Measurements from ENCODE around the gene NIBAN1.

DNA sequence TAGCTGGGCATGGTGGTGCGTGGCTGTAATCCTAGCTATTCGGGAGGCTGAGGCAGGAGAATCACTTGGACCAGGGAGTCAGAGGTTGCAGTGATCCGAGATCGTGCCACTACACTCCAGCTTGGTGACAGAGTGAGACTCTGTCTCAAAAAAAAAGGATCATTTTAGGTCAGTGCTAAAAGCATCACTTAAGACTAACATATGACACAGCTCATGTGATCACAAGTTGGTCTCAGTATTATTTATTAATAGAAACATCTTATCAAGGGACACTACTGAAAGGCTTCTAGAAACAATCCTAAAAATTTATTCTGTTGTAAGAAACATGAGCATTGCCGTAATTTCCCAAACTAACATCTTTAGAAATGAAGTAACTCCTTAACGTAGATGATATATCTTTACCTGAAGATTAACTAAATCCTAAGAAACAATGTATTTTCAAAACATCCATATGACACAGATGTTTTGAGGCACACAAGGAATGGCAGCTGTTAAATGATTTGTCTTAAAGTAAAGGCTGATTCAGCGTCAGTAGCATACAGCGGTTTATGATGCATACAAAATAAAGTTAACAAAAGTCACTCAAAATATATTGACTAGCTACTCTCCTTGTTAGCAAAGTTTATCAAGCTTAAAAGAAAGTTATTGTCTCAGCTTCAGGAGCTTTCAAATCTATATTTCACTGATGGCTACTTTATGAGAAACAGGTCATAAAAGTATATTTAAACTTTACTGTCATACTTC, 2.6 kb downstream of the NIBAN1 start:
- TF ChIP-seq, protein P1, sequence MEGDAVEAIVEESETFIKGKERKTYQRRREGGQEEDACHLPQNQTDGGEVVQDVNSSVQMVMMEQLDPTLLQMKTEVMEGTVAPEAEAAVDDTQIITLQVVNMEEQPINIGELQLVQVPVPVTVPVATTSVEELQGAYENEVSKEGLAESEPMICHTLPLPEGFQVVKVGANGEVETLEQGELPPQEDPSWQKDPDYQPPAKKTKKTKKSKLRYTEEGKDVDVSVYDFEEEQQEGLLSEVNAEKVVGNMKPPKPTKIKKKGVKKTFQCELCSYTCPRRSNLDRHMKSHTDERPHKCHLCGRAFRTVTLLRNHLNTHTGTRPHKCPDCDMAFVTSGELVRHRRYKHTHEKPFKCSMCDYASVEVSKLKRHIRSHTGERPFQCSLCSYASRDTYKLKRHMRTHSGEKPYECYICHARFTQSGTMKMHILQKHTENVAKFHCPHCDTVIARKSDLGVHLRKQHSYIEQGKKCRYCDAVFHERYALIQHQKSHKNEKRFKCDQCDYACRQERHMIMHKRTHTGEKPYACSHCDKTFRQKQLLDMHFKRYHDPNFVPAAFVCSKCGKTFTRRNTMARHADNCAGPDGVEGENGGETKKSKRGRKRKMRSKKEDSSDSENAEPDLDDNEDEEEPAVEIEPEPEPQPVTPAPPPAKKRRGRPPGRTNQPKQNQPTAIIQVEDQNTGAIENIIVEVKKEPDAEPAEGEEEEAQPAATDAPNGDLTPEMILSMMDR (IDR thresholded peaks at IDR 0.05; ENCODE audit: poor library complexity, severe bottlenecking): no peak
- no peak for TF ChIP-seq EZH2 (IDR thresholded peaks at IDR 0.05; ENCODE audit: borderline replicate concordance, insufficient read depth, low read length, poor library complexity, severe bottlenecking)
- no peak for TF ChIP-seq TAF1 (IDR thresholded peaks at IDR 0.05; ENCODE audit: low read depth)
- TF ChIP-seq EP300 (conservative IDR thresholded peaks at IDR 0.05; ENCODE audit: poor library complexity, severe bottlenecking): no peak

Data from neural cell (in vitro differentiated cells).